ENCODE measurements around the gene TMPRSS7. TPM values are rescaled to one million over a fixed set of nuclear protein-coding genes. Genes with fewer than 3 reads are reported as not detected.
"Not testable (repeated sequence)": the region's sequence is repeated elsewhere in the genome, so short reads cannot be mapped to it uniquely, and the experiment has no call there.

Gene TMPRSS7
- total RNA-seq, 2 experiments from 2014 or later = not detected

GRCh38 chr3:112013058-112013783 lies 21.3 kb upstream of the TMPRSS7 start:
- Mint-ChIP-seq H3K27ac (peak overlapping the region; percentile 53), H3K36me3 (ENCODE audit: low read depth) (no peaks in the 10 kb centered on the region), H3K9me3 (ENCODE audit: insufficient read depth) (no peaks in the 10 kb centered on the region), H3K4me1 (ENCODE audit: low read depth) (peaks cover 13% of the 10 kb centered on the region), H3K27me3 (ENCODE audit: low read depth) (no peaks in the 10 kb centered on the region), H3K4me3 (no peak overlapping the region)
- peak; percentile 74 for DNase-seq
- peak; percentile 88 for ATAC-seq
- ChIA-PET POLR2A (interaction anchor here (1.0 to 1.8 kb wide), 2 partner anchors 24 to 34 kb away, joined by 3 to 9 read pairs; partner anchors contain the start of gene ABHD10), CTCF (interaction anchor here (0.6 to 9.8 kb wide), 53 partner anchors 9 to 403 kb away, joined by 3 to 351 read pairs (median 4); partner anchors contain the start of genes ABHD10, PHLDB2, TAGLN3 and TMPRSS7)

DNA sequence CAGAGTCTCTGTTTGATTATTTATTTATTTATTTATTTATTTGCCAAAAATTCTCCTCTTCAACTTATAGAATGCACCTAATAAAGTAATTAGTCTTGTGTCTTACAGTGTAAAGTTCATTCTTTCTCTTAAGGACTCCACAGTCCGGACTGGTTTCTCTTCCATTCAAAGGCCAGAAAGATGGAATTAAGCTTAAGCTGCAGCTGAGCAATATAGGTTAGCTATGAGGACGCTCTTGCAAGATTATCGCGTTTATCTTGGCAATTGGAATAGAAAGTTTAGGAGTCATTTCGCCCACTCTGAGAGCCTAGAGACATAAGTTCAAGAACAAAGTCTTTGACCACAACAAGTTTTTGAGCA lies 20.8 kb upstream of the TMPRSS7 start:
- DNase-seq (no peak), ATAC-seq (no peak)
- H3K27me3 Mint-ChIP-seq (ENCODE audit: low read depth) = no peaks in the 10 kb centered on the region
- H3K9me3 Mint-ChIP-seq (ENCODE audit: insufficient read depth) = no peaks in the 10 kb centered on the region
- no peak overlapping the region for H3K4me3 Mint-ChIP-seq
- H3K27ac Mint-ChIP-seq = no peak overlapping the region
- H3K4me1 Mint-ChIP-seq (ENCODE audit: low read depth) = peaks cover 13% of the 10 kb centered on the region
- no peaks in the 10 kb centered on the region for H3K36me3 Mint-ChIP-seq (ENCODE audit: low read depth)
- ChIA-PET CTCF (interaction anchor here (0.6 to 9.8 kb wide), 50 partner anchors 9 to 404 kb away, joined by 3 to 351 read pairs (median 5); partner anchors contain the start of genes ABHD10, PHLDB2, TAGLN3 and TMPRSS7), POLR2A (interaction anchor here (1.8 kb wide), 1 partner anchor 35 kb away, joined by 9 read pairs; the partner anchor contains the start of gene ABHD10)

GRCh38 chr3:112017091-112017490 lies 17.4 kb upstream of the TMPRSS7 start:
- Mint-ChIP-seq H3K27me3 (ENCODE audit: low read depth) (no peaks in the 10 kb centered on the region), H3K9me3 (ENCODE audit: insufficient read depth) (no peaks in the 10 kb centered on the region), H3K4me1 (ENCODE audit: low read depth) (peaks cover 13% of the 10 kb centered on the region), H3K4me3 (no peak overlapping the region), H3K36me3 (ENCODE audit: low read depth) (no peaks in the 10 kb centered on the region), H3K27ac (no peak overlapping the region)
- DNase-seq = no peak
- POLR2A ChIA-PET = no interaction called here
- CTCF ChIA-PET = interaction anchor here (0.9 to 9.8 kb wide), 6 partner anchors 10 to 301 kb away, joined by 3 to 351 read pairs (median 16); partner anchors contain the start of genes ABHD10 and TAGLN3
- no peak for ATAC-seq

GRCh38 chr3:112018712-112019111 lies 15.8 kb upstream of the TMPRSS7 start:
- H3K4me3 Mint-ChIP-seq = no peak overlapping the region
- POLR2A ChIA-PET = no interaction called here
- H3K36me3 Mint-ChIP-seq (ENCODE audit: low read depth) = no peaks in the 10 kb centered on the region
- peaks cover 4% of the 10 kb centered on the region for H3K4me1 Mint-ChIP-seq (ENCODE audit: low read depth)
- ATAC-seq (no peak), DNase-seq (no peak)
- H3K9me3 Mint-ChIP-seq (ENCODE audit: insufficient read depth) = no peaks in the 10 kb centered on the region
- H3K27me3 Mint-ChIP-seq (ENCODE audit: low read depth) = no peaks in the 10 kb centered on the region
- no peak overlapping the region for H3K27ac Mint-ChIP-seq
- CTCF ChIA-PET = interaction anchor here (1.7 to 9.8 kb wide), 3 partner anchors 24 to 302 kb away, joined by 8 to 351 read pairs (median 24); partner anchors contain the start of gene TAGLN3

DNA sequence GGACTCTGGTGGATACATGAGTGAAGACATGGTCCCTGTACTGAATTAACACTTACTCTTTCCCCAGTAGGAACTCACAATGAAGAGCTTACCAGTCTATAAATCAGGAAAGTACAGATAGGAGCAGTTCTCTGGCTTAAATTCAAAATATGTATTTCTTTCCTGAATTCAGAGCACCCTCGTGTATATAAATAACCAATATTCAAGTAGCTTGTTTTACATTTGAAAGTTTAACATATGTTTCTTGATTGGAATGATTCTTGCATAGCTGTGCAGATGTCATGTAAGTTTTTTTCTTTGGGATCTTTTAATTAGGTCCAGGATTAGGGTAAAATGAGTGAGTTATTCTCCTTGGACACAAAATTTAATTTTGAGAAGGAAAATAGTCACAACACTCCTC lies 14.8 kb upstream of the TMPRSS7 start:
- no peaks in the 10 kb centered on the region for H3K27me3 Mint-ChIP-seq (ENCODE audit: low read depth)
- DNase-seq (no peak), ATAC-seq (no peak)
- no peaks in the 10 kb centered on the region for H3K4me1 Mint-ChIP-seq (ENCODE audit: low read depth)
- no peaks in the 10 kb centered on the region for H3K9me3 Mint-ChIP-seq (ENCODE audit: insufficient read depth)
- ChIA-PET CTCF (no interaction called here), POLR2A (no interaction called here)
- no peak overlapping the region for H3K27ac Mint-ChIP-seq
- no peak overlapping the region for H3K4me3 Mint-ChIP-seq
- H3K36me3 Mint-ChIP-seq (ENCODE audit: low read depth) = no peaks in the 10 kb centered on the region

DNA sequence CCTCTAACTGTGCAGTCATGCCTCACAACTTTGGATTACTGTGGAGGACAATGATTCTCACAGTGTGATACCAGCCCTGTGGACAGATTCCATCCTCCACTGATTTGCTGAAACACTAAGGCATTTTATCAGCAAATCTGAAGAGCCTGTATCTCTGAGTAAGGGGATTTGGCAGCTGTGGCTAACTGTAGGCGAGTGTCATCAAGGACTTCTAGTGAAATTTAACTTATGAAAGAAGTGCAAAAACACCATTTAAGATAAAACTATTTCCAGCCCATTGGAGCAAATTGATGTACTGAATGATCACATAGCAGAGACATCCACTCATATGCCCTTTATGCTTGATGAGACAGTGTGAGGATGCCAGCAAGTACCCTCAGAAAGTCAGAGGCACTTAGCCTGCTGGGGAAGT lies 13.9 kb upstream of the TMPRSS7 start:
- no peak overlapping the region for H3K27ac Mint-ChIP-seq
- H3K4me3 Mint-ChIP-seq = no peak overlapping the region
- H3K9me3 Mint-ChIP-seq (ENCODE audit: insufficient read depth) = no peaks in the 10 kb centered on the region
- ChIA-PET POLR2A (no interaction called here), CTCF (no interaction called here)
- no peaks in the 10 kb centered on the region for H3K4me1 Mint-ChIP-seq (ENCODE audit: low read depth)
- no peak for ATAC-seq
- peak; percentile 4 for DNase-seq
- no peaks in the 10 kb centered on the region for H3K27me3 Mint-ChIP-seq (ENCODE audit: low read depth)
- H3K36me3 Mint-ChIP-seq (ENCODE audit: low read depth) = no peaks in the 10 kb centered on the region

DNA sequence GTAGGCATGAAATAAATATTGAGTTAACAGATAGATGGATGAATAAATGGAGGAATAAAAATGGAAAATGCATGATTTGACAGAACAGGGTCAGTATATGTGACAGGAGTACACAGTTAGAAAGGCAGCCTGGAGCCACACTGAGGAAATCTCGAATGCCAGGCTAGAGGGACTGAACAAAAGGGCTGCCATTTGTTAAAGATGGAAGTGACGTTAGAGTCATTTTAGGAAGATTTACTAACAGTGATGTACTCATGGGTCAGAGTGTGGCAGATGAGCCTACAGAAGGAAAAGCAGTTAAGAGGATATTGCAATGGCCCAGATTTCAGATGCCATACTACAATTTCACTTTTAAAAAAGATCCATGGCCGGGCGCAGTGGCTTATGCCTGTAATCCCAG lies 7.4 kb upstream of the TMPRSS7 start:
- ChIA-PET CTCF (interaction anchor here (1.0 to 1.7 kb wide), 3 partner anchors 13 to 310 kb away, joined by 3 to 5 read pairs (median 4); no protein-coding TSS in a partner anchor), POLR2A (no interaction called here)
- DNase-seq = no peak
- H3K27me3 Mint-ChIP-seq (ENCODE audit: low read depth) = no peaks in the 10 kb centered on the region
- no peaks in the 10 kb centered on the region for H3K36me3 Mint-ChIP-seq (ENCODE audit: low read depth)
- H3K4me1 Mint-ChIP-seq (ENCODE audit: low read depth) = no peaks in the 10 kb centered on the region
- ATAC-seq = no peak
- no peak overlapping the region for H3K4me3 Mint-ChIP-seq
- no peak overlapping the region for H3K27ac Mint-ChIP-seq
- H3K9me3 Mint-ChIP-seq (ENCODE audit: insufficient read depth) = no peaks in the 10 kb centered on the region

GRCh38 chr3:112027826-112028225 lies 6.7 kb upstream of the TMPRSS7 start:
- Mint-ChIP-seq H3K4me1 (ENCODE audit: low read depth) (no peaks in the 10 kb centered on the region), H3K27ac (no peak overlapping the region), H3K36me3 (ENCODE audit: low read depth) (no peaks in the 10 kb centered on the region), H3K27me3 (ENCODE audit: low read depth) (no peaks in the 10 kb centered on the region), H3K9me3 (ENCODE audit: insufficient read depth) (no peaks in the 10 kb centered on the region), H3K4me3 (no peak overlapping the region)
- POLR2A ChIA-PET = no interaction called here
- DNase-seq = no peak
- no peak for ATAC-seq
- CTCF ChIA-PET = no interaction called here

DNA sequence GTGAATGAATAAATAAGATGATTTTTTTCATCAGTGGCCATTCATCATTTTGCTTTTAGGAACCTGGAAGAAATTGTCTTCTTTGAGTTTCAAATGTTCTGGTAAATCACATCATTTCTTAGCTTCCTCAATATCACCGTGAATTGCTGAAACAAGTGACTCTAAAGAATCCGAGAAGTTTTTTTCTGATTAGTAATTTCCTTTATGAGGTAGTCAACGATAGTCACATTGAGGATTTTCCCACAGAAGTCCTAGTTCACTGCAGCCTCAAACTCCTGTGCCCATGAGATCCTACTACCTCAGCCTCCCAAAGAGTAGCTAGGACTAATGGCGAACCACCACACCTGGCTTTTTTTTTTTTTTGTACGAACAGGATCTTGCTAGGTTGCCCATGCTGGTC lies 3.6 kb upstream of the TMPRSS7 start:
- CTCF ChIA-PET = interaction anchor here (1.1 to 2.6 kb wide), 3 partner anchors 13 to 42 kb away, joined by 3 to 11 read pairs (median 11); no protein-coding TSS in a partner anchor
- no peaks in the 10 kb centered on the region for H3K9me3 Mint-ChIP-seq (ENCODE audit: insufficient read depth)
- DNase-seq (no peak), ATAC-seq (no peak)
- H3K4me1 Mint-ChIP-seq (ENCODE audit: low read depth) = no peaks in the 10 kb centered on the region
- H3K4me3 Mint-ChIP-seq = no peak overlapping the region
- H3K36me3 Mint-ChIP-seq (ENCODE audit: low read depth) = no peaks in the 10 kb centered on the region
- H3K27me3 Mint-ChIP-seq (ENCODE audit: low read depth) = no peaks in the 10 kb centered on the region
- POLR2A ChIA-PET = no interaction called here
- no peak overlapping the region for H3K27ac Mint-ChIP-seq

- CTCF ChIA-PET = interaction anchor here (2.4 to 2.6 kb wide), 2 partner anchors 11 to 19 kb away, joined by 11 read pairs; no protein-coding TSS in a partner anchor
- Mint-ChIP-seq H3K4me3 (no peak overlapping the region), H3K36me3 (ENCODE audit: low read depth) (no peaks in the 10 kb centered on the region), H3K27ac (no peak overlapping the region), H3K4me1 (ENCODE audit: low read depth) (no peaks in the 10 kb centered on the region), H3K27me3 (ENCODE audit: low read depth) (no peaks in the 10 kb centered on the region), H3K9me3 (ENCODE audit: insufficient read depth) (no peaks in the 10 kb centered on the region)
- POLR2A ChIA-PET = no interaction called here
- ATAC-seq (no peak), DNase-seq (no peak)
These were observed 2.3 kb upstream of the TMPRSS7 start for GRCh38 chr3:112032098-112032731.

GRCh38 chr3:112035241-112035640 lies 705 bp downstream of the TMPRSS7 start:
- H3K27me3 Mint-ChIP-seq (ENCODE audit: low read depth) = peaks cover 1% of the 10 kb centered on the region
- ChIA-PET POLR2A (no interaction called here), CTCF (interaction anchor here (1.4 to 2.7 kb wide), 2 partner anchors 8 to 21 kb away, joined by 4 to 14 read pairs; no protein-coding TSS in a partner anchor)
- no peaks in the 10 kb centered on the region for H3K36me3 Mint-ChIP-seq (ENCODE audit: low read depth)
- no peak for DNase-seq
- no peaks in the 10 kb centered on the region for H3K9me3 Mint-ChIP-seq (ENCODE audit: insufficient read depth)
- no peak for ATAC-seq
- H3K4me3 Mint-ChIP-seq = no peak overlapping the region
- H3K4me1 Mint-ChIP-seq (ENCODE audit: low read depth) = no peaks in the 10 kb centered on the region
- H3K27ac Mint-ChIP-seq = no peak overlapping the region

GRCh38 chr3:112037194-112037593 lies 2.7 kb downstream of the TMPRSS7 start:
- H3K4me1 Mint-ChIP-seq (ENCODE audit: low read depth); H3K4me3 Mint-ChIP-seq; H3K27ac Mint-ChIP-seq; H3K36me3 Mint-ChIP-seq (ENCODE audit: low read depth); DNase-seq; ATAC-seq; H3K9me3 Mint-ChIP-seq (ENCODE audit: insufficient read depth); CTCF ChIA-PET; H3K27me3 Mint-ChIP-seq (ENCODE audit: low read depth); POLR2A ChIA-PET: not testable (repeated sequence)

All from activated CD8-positive, alpha-beta T cell treated with anti-CD3 and anti-CD28 coated beads, Interleukin-2, amount 10 ng/mL, durations not matched to agents 7 days and 5 days (primary cell).